HG02970 (cell line): ENCODE data around the gene RPL18.
"Not testable (repeated sequence)": the region's sequence is repeated elsewhere in the genome, so short reads cannot be mapped to it uniquely, and the experiment has no call there.

Experiments
- ATAC-seq: cut with Tn5 transposase; IDR thresholded peaks from one replicate; pipeline ENCODE4 v1.9.1; 2021; ENCODE audit warnings: mild to moderate bottlenecking, moderate library complexity, moderate number of reproducible peaks; ENCODE audit not compliant: unreplicated experiment, low FRiP score

RPL18 gene

GRCh38 chr19:48644839-48645619, 26.1 kb upstream of the RPL18 start:
- no peak for ATAC-seq

GRCh38 chr19:48644355-48644754, 25.4 kb upstream of the RPL18 start:
- no peak for ATAC-seq

- no peak for ATAC-seq
Observed at GRCh38 chr19:48642862-48643261, 23.9 kb upstream of the RPL18 start.

- no peak for ATAC-seq
Observed at GRCh38 chr19:48641850-48642249, 22.9 kb upstream of the RPL18 start.

- ATAC-seq, result no peak
Observed at GRCh38 chr19:48639483-48640375, 20.8 kb upstream of the RPL18 start.

DNA sequence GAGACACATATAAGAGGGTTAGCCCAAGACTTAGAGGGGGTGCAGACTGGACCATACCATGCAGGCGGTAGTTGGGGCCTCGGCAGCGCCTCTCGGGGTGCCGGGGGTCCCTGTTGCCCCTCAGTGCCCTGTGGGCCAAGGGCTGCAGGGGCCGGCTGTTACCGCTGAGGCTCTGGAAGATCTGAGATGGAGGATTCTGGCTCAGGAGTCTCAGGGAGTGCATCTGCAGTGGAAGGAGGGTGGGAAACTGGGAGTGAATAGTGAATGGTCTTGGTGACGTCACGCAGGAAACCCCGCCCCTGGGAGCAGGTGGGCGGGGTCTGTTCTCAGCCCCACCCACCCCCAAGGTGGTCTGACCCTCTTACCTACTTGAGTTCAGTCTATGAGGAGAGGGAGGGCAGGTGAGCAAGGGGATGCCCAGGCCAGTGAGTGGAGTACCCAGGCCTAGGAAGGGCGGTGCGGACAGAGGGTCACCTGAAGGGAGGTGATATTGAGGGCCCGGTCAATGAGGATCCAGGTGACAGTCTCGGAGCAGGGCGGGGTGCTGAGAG, 19.9 kb upstream of the RPL18 start:
- ATAC-seq, result no peak

DNA sequence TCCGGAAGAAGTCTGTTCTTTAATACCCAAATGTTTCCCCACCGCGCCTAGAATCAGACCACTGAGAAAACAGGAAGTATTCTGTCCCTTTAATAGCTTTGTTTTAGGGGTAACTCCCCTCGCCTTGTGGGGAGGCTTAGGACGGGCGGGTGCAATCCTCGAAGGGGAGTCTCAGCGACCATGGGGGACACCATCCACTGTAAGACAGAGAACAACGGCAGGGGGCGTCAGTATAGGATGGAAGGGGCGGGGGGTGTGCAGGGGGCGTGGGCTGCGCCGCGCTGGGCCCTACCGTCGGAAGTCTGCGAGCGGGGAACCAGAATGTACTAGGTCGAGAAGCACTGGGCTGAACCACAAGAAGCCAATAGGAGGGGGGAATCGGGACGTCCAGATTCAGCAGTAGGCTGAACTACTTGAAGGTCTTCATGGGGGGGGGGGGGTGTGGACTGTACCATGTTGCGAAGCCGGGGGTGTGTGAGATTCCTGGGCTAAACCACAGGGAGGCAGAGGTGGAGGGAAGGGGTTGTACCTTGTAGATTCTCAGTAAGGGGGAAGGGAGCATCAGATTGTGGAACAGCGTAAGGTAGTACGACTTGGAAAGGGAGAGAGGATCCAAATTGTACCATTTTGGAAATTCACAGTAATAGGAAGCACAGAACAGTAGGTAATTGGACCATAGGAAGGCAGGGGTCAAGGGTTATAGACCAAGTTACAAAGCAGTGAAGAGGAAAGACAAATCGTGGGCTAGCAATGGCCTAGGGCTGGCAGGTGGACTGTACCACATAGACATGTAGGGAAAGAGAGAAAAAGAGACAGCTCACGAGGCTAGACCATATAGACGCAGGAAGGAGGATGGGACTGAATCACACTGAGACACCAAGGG, 19.2 kb upstream of the RPL18 start:
- ATAC-seq, result no peak

DNA sequence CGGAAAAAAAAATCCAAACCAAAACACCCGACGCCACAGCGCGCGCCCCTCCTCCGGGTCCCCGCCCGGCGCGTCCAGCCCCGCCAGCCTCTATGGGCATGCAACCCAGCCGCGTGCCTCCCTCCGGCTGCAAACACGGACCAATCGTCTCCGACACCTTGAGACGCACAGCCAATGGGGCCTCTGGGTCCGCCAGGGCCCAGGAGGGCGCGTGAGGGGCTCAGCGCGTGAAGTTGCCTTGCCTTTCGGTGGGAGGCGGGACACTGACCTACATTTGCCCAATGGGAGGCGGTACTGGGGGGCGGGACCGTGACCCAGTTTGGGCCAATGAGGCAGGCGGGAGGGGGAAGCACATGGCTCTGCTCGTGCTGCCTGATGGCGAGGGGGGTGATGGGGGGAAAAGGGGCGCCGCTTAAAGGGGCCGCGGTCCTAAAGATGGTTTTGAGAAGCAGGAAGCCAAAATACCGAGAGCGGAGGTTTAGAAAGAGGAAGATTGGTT, 18.5 kb upstream of the RPL18 start:
- peak; percentile 62 for ATAC-seq

GRCh38 chr19:48636859-48637448, 18.0 kb upstream of the RPL18 start, which contains the start of gene DBP:
DBP (minus strand) TSS chr19:48637379; CDS start chr19:48636994, 385 bp downstream.
- no peak for ATAC-seq

- no peak for ATAC-seq
Observed at GRCh38 chr19:48635966-48636858, 17.2 kb upstream of the RPL18 start.

- no peak for ATAC-seq
Observed at GRCh38 chr19:48635263-48635965, 16.4 kb upstream of the RPL18 start.

DNA sequence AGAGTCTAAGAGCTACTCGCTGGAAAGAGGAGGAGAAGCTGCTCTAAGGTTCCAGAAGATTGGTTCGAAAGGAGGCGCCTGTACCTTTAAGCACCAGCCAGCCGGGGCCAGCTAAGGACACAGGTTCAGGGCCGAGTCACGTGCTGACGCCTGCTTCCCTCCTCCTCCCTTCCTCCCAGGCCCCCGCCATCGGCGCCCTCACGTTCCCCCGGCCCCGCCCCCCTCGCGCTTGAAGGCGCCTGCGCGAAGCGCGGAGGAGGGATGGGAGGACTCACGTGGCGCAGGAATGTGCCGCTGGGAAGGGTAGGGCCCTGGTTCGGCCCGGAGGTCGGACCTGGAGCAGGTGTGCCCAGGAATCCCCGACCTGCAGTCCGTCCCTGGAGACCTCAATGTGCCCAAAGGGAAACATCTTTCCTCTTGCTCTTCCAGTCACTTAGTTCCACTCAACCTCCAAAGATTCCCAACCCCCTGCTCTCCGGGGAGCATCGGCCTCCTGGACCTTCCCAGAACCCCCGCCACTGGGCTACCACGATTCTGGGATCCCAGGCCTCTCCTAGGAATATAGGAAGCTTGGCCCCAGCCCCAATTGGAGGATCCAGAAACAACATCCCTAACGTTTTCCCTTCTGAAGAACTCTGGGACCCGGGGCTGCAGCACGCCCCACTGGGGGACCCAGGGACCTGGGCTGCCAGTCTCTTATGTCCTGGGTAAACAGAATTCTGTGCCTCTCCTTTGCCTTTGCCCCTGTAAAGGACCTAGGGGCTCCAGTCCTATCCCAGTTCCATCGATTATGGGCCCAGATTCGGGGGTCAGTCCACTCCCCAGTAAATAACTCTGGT, 15.7 kb upstream of the RPL18 start:
- peak; percentile 35 for ATAC-seq

- ATAC-seq, result no peak
Observed at GRCh38 chr19:48634036-48634342, 15.0 kb upstream of the RPL18 start.

- ATAC-seq, result no peak
Observed at GRCh38 chr19:48633148-48634035, 14.4 kb upstream of the RPL18 start.

DNA sequence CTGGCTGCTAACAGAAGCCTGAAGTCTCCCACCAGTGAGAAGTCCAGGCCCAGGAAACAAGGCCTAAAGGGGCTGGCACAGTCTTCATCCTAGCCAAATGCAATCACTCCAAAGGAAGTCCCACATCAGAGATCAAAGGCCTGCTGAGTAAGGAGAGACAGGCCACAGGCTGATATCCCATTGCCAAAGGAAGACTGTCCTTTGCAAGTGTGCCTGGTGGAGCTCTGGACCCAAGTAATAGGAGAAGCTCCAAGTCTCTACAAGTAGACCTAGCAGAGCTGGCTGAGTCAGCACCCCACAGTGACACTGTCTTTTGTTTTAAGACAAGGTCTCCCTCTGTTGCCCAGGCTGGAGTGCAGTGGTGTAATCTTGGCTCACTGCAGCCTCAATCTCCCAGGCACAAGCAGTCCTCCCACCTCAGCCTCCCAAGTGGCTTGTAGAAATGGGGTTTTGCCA, 13.7 kb upstream of the RPL18 start:
- no peak for ATAC-seq

GRCh38 chr19:48632286-48632685, 13.3 kb upstream of the RPL18 start:
- ATAC-seq, result not testable (repeated sequence)
